SK-N-SH treated with all-trans-retinoic acid at 6 μM for 48 hours (cell line): ENCODE data around the gene ADAM8.

ENCODE experiments used
- ATAC-seq: fragments of 200-7000 bp; cut with Tn5 transposase; 3 replicates; pipeline ENCODE4 v1.9.1; 2020; ENCODE audit warnings: mild to moderate bottlenecking, moderate library complexity
- ARNTL ChIP-seq: fragments of 450-650 bp; formaldehyde crosslinking; IDR thresholded peaks from 2 replicates; pipeline ENCODE4 v1.5.0; 2020; ENCODE audit warnings: low read depth, mild to moderate bottlenecking, moderate library complexity, borderline replicate concordance
- BACH2 ChIP-seq: fragments of 250-450 bp; sonication (Bioruptor Pico); IDR thresholded peaks from 2 replicates; pipeline ENCODE4 v1.9.0; 2021; ENCODE audit warnings: mild to moderate bottlenecking, borderline replicate concordance
- CSDC2 ChIP-seq: fragments of 250-450 bp; sonication (Bioruptor Pico); IDR thresholded peaks from 2 replicates; pipeline ENCODE4 v1.5.0; 2020; ENCODE audit warnings: mild to moderate bottlenecking, moderate library complexity
- CSRNP3 ChIP-seq: fragments of 250-450 bp; sonication (Bioruptor Pico); IDR thresholded peaks from 2 replicates; pipeline ENCODE4 v1.5.1; 2021; ENCODE audit warnings: mild to moderate bottlenecking, moderate library complexity
- ESRRG ChIP-seq: fragments of 250-450 bp; sonication (Bioruptor Pico); IDR thresholded peaks from 2 replicates; pipeline ENCODE4 v1.6.1; 2021; ENCODE audit warnings: mild to moderate bottlenecking
- GLIS3 ChIP-seq: fragments of 250-450 bp; sonication (Bioruptor Pico); IDR thresholded peaks from 2 replicates; pipeline ENCODE4 v1.5.0; 2020; ENCODE audit warnings: mild to moderate bottlenecking, moderate library complexity
- PPARA ChIP-seq: fragments of 250-450 bp; sonication (Bioruptor Pico); IDR thresholded peaks from 2 replicates; pipeline ENCODE4 v1.5.0; 2020; ENCODE audit warnings: mild to moderate bottlenecking, borderline replicate concordance
- RARB ChIP-seq: fragments of 250-450 bp; sonication (Bioruptor Pico); IDR thresholded peaks from 2 replicates; pipeline ENCODE4 v1.8.0; 2021; ENCODE audit warnings: mild to moderate bottlenecking, moderate library complexity
- SNAI2 ChIP-seq: fragments of 250-450 bp; sonication (Bioruptor Pico); IDR thresholded peaks from 2 replicates; pipeline ENCODE4 v1.5.0; 2020; ENCODE audit warnings: mild to moderate bottlenecking, moderate library complexity
- TCF4 ChIP-seq: fragments of 250-450 bp; sonication (Bioruptor Pico); IDR thresholded peaks from 2 replicates; pipeline ENCODE4 v1.8.0; 2021; ENCODE audit warnings: mild to moderate bottlenecking, moderate library complexity, borderline replicate concordance
- TOX ChIP-seq: fragments of 250-450 bp; sonication (Bioruptor Pico); IDR thresholded peaks from 2 replicates; pipeline ENCODE4 v1.8.0; 2021; ENCODE audit warnings: mild to moderate bottlenecking, moderate library complexity, borderline replicate concordance
- ZFP3 ChIP-seq: fragments of 250-450 bp; sonication (Bioruptor Pico); IDR thresholded peaks from 2 replicates; pipeline ENCODE4 v1.5.0; 2020; ENCODE audit warnings: mild to moderate bottlenecking, moderate library complexity
- ZFP30 ChIP-seq: fragments of 450-650 bp; formaldehyde crosslinking; IDR thresholded peaks from 2 replicates; pipeline ENCODE4 v1.5.0; 2022; ENCODE audit warnings: mild to moderate bottlenecking, moderate library complexity
- ZNF565 ChIP-seq: fragments of 450-650 bp; formaldehyde crosslinking; conservative IDR thresholded peaks from 2 replicates; pipeline ENCODE4 v1.5.0; 2020; ENCODE audit warnings: low read depth, mild to moderate bottlenecking, moderate library complexity
- ZNF70 ChIP-seq: fragments of 450-650 bp; formaldehyde crosslinking; IDR thresholded peaks from 2 replicates; pipeline ENCODE4 v1.5.0; 2020; ENCODE audit warnings: mild to moderate bottlenecking, moderate library complexity
- ZNF8 ChIP-seq: fragments of 450-650 bp; formaldehyde crosslinking; IDR thresholded peaks from 2 replicates; pipeline ENCODE4 v1.5.0; 2020; ENCODE audit warnings: mild to moderate bottlenecking, moderate library complexity
- TF ChIP-seq, protein P1 (sequence below): fragments of 250-450 bp; sonication (Bioruptor Pico); IDR thresholded peaks from 2 replicates; pipeline ENCODE4 v1.5.0; 2020; ENCODE audit warnings: mild to moderate bottlenecking, moderate library complexity
- TF ChIP-seq, protein P2 (sequence below): fragments of 250-450 bp; sonication (Bioruptor Pico); IDR thresholded peaks from 2 replicates; pipeline ENCODE4 v1.5.1; 2020; ENCODE audit warnings: low read depth, mild to moderate bottlenecking, moderate library complexity
- TF ChIP-seq, protein P3 (sequence below): fragments of 250-450 bp; sonication (Bioruptor Pico); IDR thresholded peaks from 2 replicates; pipeline ENCODE4 v1.8.0; 2020; ENCODE audit warnings: mild to moderate bottlenecking, moderate library complexity, borderline replicate concordance

ADAM8 gene

DNA sequence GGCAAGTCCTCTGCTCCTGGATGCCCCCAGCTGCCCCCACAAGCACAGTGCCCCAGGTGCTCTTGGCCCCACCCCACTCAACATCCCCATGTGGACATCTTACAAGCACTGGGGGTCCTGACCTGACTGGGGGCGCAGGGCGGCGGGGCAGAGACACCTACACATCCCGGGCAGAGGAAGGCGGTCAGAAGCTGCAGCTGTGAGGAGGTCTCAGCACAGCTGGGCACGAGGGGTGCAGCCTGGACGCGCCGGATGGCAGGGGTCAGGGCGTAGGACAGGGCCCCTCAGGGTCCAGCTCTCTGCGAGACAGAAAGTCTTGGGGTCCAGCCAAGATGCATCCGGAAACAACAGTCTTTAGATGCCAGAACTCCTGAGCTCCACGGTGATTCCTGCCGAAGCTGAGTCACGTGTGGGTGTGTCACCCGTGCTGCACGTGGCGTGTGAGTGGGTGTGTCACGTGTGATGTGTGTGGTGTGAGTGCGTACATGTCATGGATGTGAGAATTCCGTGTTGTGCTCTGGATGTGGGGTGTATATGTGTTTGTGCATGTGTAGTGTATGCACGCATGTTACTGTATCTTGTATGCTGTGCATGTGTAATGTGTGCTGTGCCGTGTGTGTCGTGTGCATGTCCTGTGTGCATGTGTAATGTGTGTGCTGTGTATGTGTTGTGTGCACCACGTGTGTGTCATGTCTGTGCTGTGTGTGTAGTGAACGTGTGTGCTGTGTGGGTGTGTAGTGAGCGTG, 33.9 kb downstream of the ADAM8 start:
- TF ChIP-seq, protein P1, sequence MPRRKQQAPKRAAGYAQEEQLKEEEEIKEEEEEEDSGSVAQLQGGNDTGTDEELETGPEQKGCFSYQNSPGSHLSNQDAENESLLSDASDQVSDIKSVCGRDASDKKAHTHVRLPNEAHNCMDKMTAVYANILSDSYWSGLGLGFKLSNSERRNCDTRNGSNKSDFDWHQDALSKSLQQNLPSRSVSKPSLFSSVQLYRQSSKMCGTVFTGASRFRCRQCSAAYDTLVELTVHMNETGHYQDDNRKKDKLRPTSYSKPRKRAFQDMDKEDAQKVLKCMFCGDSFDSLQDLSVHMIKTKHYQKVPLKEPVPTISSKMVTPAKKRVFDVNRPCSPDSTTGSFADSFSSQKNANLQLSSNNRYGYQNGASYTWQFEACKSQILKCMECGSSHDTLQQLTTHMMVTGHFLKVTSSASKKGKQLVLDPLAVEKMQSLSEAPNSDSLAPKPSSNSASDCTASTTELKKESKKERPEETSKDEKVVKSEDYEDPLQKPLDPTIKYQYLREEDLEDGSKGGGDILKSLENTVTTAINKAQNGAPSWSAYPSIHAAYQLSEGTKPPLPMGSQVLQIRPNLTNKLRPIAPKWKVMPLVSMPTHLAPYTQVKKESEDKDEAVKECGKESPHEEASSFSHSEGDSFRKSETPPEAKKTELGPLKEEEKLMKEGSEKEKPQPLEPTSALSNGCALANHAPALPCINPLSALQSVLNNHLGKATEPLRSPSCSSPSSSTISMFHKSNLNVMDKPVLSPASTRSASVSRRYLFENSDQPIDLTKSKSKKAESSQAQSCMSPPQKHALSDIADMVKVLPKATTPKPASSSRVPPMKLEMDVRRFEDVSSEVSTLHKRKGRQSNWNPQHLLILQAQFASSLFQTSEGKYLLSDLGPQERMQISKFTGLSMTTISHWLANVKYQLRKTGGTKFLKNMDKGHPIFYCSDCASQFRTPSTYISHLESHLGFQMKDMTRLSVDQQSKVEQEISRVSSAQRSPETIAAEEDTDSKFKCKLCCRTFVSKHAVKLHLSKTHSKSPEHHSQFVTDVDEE (CRISPR knock-in tag): no peak
- TF ChIP-seq, protein P2, sequence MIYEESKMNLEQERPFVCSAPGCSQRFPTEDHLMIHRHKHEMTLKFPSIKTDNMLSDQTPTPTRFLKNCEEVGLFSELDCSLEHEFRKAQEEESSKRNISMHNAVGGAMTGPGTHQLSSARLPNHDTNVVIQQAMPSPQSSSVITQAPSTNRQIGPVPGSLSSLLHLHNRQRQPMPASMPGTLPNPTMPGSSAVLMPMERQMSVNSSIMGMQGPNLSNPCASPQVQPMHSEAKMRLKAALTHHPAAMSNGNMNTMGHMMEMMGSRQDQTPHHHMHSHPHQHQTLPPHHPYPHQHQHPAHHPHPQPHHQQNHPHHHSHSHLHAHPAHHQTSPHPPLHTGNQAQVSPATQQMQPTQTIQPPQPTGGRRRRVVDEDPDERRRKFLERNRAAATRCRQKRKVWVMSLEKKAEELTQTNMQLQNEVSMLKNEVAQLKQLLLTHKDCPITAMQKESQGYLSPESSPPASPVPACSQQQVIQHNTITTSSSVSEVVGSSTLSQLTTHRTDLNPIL (CRISPR knock-in tag): no peak
- no peak for TF ChIP-seq ESRRG
- no peak for TF ChIP-seq ZFP3 (CRISPR knock-in tag)
- no peak for TF ChIP-seq CSDC2 (CRISPR knock-in tag)
- TF ChIP-seq TOX: no peak
- TF ChIP-seq BACH2 (CRISPR knock-in tag): no peak
- no peak for TF ChIP-seq ZNF8
- TF ChIP-seq, protein P3, sequence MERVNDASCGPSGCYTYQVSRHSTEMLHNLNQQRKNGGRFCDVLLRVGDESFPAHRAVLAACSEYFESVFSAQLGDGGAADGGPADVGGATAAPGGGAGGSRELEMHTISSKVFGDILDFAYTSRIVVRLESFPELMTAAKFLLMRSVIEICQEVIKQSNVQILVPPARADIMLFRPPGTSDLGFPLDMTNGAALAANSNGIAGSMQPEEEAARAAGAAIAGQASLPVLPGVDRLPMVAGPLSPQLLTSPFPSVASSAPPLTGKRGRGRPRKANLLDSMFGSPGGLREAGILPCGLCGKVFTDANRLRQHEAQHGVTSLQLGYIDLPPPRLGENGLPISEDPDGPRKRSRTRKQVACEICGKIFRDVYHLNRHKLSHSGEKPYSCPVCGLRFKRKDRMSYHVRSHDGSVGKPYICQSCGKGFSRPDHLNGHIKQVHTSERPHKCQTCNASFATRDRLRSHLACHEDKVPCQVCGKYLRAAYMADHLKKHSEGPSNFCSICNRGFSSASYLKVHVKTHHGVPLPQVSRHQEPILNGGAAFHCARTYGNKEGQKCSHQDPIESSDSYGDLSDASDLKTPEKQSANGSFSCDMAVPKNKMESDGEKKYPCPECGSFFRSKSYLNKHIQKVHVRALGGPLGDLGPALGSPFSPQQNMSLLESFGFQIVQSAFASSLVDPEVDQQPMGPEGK: no peak
- no peak for TF ChIP-seq CSRNP3 (CRISPR knock-in tag)
- no peak for TF ChIP-seq ZNF70 (CRISPR knock-in tag)
- ATAC-seq: no peak

- TF ChIP-seq ESRRG: no peak
- no peak for TF ChIP-seq ZFP3 (CRISPR knock-in tag)
- TF ChIP-seq, protein P2 (CRISPR knock-in tag): no peak
- TF ChIP-seq, protein P1 (CRISPR knock-in tag): no peak
- TF ChIP-seq ZNF70 (CRISPR knock-in tag): no peak
- TF ChIP-seq ARNTL (CRISPR knock-in tag): no peak
- no peak for TF ChIP-seq ZNF565 (CRISPR knock-in tag)
- no peak for TF ChIP-seq TOX
- TF ChIP-seq ZFP30 (CRISPR knock-in tag): no peak
- TF ChIP-seq BACH2 (CRISPR knock-in tag): no peak
- no peak for TF ChIP-seq RARB (CRISPR knock-in tag)
- no peak for TF ChIP-seq GLIS3 (CRISPR knock-in tag)
- TF ChIP-seq SNAI2 (CRISPR knock-in tag): no peak
- TF ChIP-seq PPARA (CRISPR knock-in tag): no peak
- no peak for TF ChIP-seq TCF4 (CRISPR knock-in tag)
- no peak for TF ChIP-seq CSRNP3 (CRISPR knock-in tag)
- TF ChIP-seq CSDC2 (CRISPR knock-in tag): no peak
- no peak for TF ChIP-seq ZNF8
- ATAC-seq: no peak
Measured at GRCh38 chr10:133241501-133242205, 35.0 kb downstream of the ADAM8 start.
